Vagina (tissue), 2 donors: ENCODE results near the gene KLHL40. TPM values are rescaled to one million over a fixed set of nuclear protein-coding genes. Genes with fewer than 3 reads are reported as not detected.
A peak's percentile ranks its signal among the peaks of the same experiment; 100 is the strongest.

ENCODE experiments used
- DNase-seq, 2 donors: peaks; one replicate each; pipeline ENCODE4 v3.0.0-alpha.2; 2017; ENCODE audit errors: extremely low spot score in 2 of 2
- H3K27ac ChIP-seq: fragments of 200-600 bp; sonication (generic); one replicate; pipeline ENCODE4 v1.5.1; 2019
- H3K27me3 ChIP-seq: fragments of 200-600 bp; sonication (generic); one replicate; pipeline ENCODE4 v1.5.1; 2019
- H3K36me3 ChIP-seq, 2 donors: fragments of 200-600 bp; sonication (generic); one replicate each; pipeline ENCODE4 v1.5.1; 2017 to 2019
- H3K4me1 ChIP-seq: fragments of 200-600 bp; sonication (generic); one replicate; pipeline ENCODE4 v1.5.1; 2019
- H3K4me3 ChIP-seq, 2 donors: fragments of 200-600 bp; sonication (generic); 1 replicate in 1 of 2; 2 replicates in 1 of 2; pipeline ENCODE4 v1.5.1; 2016 to 2019
- H3K9me3 ChIP-seq: fragments of 200-600 bp; sonication (generic); one replicate; pipeline ENCODE4 v1.5.1; 2019
- POLR2A ChIP-seq, 2 donors: fragments of 450-650 bp; IDR thresholded peaks; one replicate each; pipeline ENCODE4 v1.6.1; 2017; ENCODE audit warnings: antibody characterized with exemption in 2 of 2, mild to moderate bottlenecking in 2 of 2, moderate library complexity in 2 of 2
- POLR2AphosphoS5 ChIP-seq, 2 donors: sonication (generic); formaldehyde crosslinking; IDR thresholded peaks; one replicate each; pipeline ENCODE4 v1.9.0; 2017; ENCODE audit warnings: antibody characterized with exemption in 2 of 2, mild to moderate bottlenecking in 2 of 2, low read depth in 1 of 2; ENCODE audit not compliant: insufficient read depth in 1 of 2
- intact Hi-C: fragments of 100-400 bp; cut with DNase I; formaldehyde crosslinking; loops from one replicate; pipeline ENCODE4 v1.15.1; 2023
- total RNA-seq: library from RNA; depleted of rRNA; stranded (reverse); fragments of >200 nt; gene quantifications from one replicate; pipeline ENCODE4 v1.2.3, GENCODE V29; 2016
- TF ChIP-seq, protein P1 (sequence below), 3 experiments: fragments of 450-650 bp in 2 of 3; fragments of 200-600 bp in 1 of 3; sonication (generic) in 1 of 3; IDR thresholded peaks; one replicate each; pipeline ENCODE4 v1.5.1; 2017 to 2019; ENCODE audit warnings: antibody characterized with exemption in 3 of 3, mild to moderate bottlenecking in 2 of 3, moderate library complexity in 2 of 3

Gene KLHL40
- total RNA-seq, 1 donor from 2014 or later, result not detected

DNA sequence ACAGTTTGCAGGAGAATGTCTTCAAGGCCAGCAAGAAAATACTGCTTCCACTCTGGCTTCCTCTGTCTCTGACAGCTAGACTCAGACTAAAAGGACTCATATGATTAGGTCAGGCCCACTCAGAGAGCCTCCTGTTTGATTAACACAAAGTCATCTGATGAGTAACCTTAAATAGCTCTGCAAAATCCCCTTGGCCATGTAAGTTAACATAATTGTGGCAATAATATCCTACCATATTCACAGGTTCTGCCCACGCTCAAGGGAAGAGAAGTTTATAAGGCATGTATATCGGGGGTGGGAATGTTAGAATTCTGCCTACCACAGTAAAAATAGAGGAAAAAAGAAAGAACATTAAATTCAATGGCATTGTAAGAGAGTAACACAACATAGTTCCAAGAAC is 37.9 kb downstream of the KLHL40 start:
- DNase-seq, result no peak
- Histone ChIP-seq H3K4me1 (peaks cover 3% of the 10 kb centered on the region), H3K27ac (no peak overlapping the region), H3K36me3 (no peaks in the 10 kb centered on the region), H3K9me3 (no peaks in the 10 kb centered on the region), H3K27me3 (no peaks in the 10 kb centered on the region), H3K4me3 (no peak overlapping the region)
- intact Hi-C loops, result no loop called here
- TF ChIP-seq POLR2A (IDR thresholded peaks at IDR 0.05) (no peak), POLR2AphosphoS5 (IDR thresholded peaks at IDR 0.05; ENCODE audit: insufficient read depth in 1 of 2, low read depth in 1 of 2) (no peak)
- TF ChIP-seq, protein P1, sequence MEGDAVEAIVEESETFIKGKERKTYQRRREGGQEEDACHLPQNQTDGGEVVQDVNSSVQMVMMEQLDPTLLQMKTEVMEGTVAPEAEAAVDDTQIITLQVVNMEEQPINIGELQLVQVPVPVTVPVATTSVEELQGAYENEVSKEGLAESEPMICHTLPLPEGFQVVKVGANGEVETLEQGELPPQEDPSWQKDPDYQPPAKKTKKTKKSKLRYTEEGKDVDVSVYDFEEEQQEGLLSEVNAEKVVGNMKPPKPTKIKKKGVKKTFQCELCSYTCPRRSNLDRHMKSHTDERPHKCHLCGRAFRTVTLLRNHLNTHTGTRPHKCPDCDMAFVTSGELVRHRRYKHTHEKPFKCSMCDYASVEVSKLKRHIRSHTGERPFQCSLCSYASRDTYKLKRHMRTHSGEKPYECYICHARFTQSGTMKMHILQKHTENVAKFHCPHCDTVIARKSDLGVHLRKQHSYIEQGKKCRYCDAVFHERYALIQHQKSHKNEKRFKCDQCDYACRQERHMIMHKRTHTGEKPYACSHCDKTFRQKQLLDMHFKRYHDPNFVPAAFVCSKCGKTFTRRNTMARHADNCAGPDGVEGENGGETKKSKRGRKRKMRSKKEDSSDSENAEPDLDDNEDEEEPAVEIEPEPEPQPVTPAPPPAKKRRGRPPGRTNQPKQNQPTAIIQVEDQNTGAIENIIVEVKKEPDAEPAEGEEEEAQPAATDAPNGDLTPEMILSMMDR (IDR thresholded peaks at IDR 0.05), result no peak

DNA sequence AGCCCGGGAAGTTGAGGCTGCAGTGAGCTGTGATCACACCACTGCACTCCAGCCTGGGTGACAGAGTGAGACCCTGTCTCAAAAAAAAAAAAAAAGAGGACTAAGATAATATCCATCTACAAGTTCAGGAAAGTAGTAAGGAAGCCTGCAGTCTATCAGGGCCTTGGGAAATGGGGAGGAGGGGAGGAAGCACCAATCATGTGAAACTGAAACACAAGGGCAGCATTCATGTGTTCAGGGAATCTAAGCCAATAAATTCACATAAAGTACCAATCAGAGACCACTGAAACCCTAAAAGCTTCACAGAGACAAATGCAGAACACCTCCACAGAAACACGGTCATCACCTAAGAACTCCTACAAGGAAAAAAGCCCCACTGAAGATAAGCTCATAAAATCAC is 40.1 kb downstream of the KLHL40 start:
- no peaks in the 10 kb centered on the region for H3K9me3 ChIP-seq
- intact Hi-C loops, result no loop called here
- DNase-seq, result no peak
- no peak overlapping the region for H3K27ac ChIP-seq
- H3K4me1 ChIP-seq, result peaks cover 4% of the 10 kb centered on the region
- H3K27me3 ChIP-seq, result no peaks in the 10 kb centered on the region
- TF ChIP-seq POLR2A (IDR thresholded peaks at IDR 0.05) (no peak), POLR2AphosphoS5 (IDR thresholded peaks at IDR 0.05; ENCODE audit: insufficient read depth in 1 of 2, low read depth in 1 of 2) (no peak)
- TF ChIP-seq, protein P1 (IDR thresholded peaks at IDR 0.05), result no peak
- H3K36me3 ChIP-seq, result no peaks in the 10 kb centered on the region
- H3K4me3 ChIP-seq, result no peak overlapping the region

DNA sequence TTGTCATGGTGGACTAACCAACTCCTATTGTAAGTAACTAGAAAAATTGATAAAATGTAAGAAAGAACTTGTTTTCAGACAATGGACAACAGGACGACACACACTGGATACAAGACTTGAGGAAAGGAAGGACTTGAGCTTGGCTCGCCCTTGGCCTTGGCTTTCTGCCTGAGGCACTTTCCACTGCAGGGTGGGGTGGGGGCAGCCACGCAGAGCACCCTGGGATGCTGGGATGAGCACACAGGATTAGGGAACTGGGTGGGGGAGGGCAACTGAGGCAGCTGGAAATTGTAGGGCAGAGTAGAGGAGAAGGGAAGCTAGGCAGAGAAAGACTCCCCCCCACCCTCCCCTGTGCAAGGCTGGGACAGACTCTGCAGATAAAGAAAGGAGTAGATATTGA is 42.7 kb downstream of the KLHL40 start:
- intact Hi-C loops, result no loop called here
- TF ChIP-seq, protein P1 (IDR thresholded peaks at IDR 0.05), result no peak
- no peak for TF ChIP-seq POLR2AphosphoS5 (IDR thresholded peaks at IDR 0.05; ENCODE audit: insufficient read depth in 1 of 2, low read depth in 1 of 2)
- no peak for TF ChIP-seq POLR2A (IDR thresholded peaks at IDR 0.05)
- Histone ChIP-seq H3K9me3 (no peaks in the 10 kb centered on the region), H3K36me3 (no peaks in the 10 kb centered on the region), H3K27me3 (no peaks in the 10 kb centered on the region), H3K4me3 (no peak overlapping the region), H3K27ac (no peak overlapping the region), H3K4me1 (peaks cover 4% of the 10 kb centered on the region)
- peak in 1 of 2 donors; percentile 34 for DNase-seq

DNA sequence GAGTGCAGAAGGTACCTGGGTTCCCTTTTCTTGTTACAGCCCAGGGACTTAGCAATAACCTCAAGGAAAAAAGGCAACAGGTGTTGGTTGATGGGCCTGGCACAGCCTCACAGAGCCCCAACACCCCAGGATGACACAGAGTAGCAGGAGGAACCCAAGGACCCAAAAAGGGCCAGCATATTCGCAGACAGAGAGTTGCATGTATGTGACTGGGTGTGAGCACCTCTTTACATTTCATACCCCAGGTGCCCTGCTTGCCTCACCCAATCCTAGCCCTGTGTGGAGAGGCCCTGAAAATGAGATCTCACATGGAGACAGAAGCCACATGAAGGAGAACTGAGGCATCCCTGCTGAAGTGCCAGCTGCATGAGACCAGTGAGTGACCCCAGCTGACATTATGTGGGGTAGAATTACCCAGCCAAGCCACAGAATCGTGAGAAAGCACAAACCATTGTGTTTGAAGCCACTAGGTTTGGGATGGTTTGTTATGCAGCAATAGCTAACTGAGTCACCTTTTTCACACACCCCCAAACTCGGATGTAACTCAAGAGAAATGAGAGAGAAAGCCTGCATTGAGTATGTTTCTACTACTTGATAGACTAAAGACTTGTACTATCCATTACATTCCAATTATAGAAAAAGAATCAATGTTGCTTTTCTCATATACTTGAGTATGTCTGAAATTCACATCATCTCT is 43.5 kb downstream of the KLHL40 start:
- intact Hi-C loops, result no loop called here
- DNase-seq, result peak in 1 of 2 donors; percentile 37

More for the DNA sequence above, 43.5 kb downstream of the KLHL40 start:
- H3K4me3 ChIP-seq, result no peak overlapping the region
- H3K36me3 ChIP-seq, result no peaks in the 10 kb centered on the region
- no peaks in the 10 kb centered on the region for H3K27me3 ChIP-seq
- no peaks in the 10 kb centered on the region for H3K9me3 ChIP-seq
- peak overlapping the region; percentile 54 for H3K27ac ChIP-seq
- peaks cover 4% of the 10 kb centered on the region for H3K4me1 ChIP-seq
- no peak for TF ChIP-seq POLR2AphosphoS5 (IDR thresholded peaks at IDR 0.05; ENCODE audit: insufficient read depth in 1 of 2, low read depth in 1 of 2)
- TF ChIP-seq POLR2A (IDR thresholded peaks at IDR 0.05), result no peak
- TF ChIP-seq, protein P1 (IDR thresholded peaks at IDR 0.05), result no peak
